Measurements from ENCODE around the gene DNAJB4.

DNAJB4 gene

DNA sequence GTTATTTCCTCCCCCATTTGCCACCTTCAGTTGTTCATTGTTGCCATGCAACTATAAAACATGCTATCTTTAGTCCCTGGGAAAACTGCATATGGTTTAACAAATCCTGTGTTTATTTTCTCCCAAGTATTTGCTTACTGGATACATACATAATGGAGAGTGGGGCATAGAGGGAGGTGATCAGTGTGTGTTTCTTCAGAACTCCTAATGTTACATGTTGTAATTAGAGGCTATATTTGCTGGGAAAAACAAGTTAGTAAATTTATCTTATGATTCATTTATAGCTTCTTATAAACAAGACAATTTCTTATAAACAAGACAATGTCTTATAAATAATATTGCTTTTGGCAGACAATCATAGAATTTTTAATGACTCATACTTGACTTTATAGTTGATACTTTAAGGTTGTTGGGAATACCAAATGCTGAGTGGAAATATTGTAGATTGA lies 33.8 kb downstream of the DNAJB4 start:
- no peak overlapping the region for H3K27ac ChIP-seq
- TF ChIP-seq ZFX (IDR thresholded peaks at IDR 0.05; ENCODE audit: borderline replicate concordance) = no peak
- TF ChIP-seq, protein P1, sequence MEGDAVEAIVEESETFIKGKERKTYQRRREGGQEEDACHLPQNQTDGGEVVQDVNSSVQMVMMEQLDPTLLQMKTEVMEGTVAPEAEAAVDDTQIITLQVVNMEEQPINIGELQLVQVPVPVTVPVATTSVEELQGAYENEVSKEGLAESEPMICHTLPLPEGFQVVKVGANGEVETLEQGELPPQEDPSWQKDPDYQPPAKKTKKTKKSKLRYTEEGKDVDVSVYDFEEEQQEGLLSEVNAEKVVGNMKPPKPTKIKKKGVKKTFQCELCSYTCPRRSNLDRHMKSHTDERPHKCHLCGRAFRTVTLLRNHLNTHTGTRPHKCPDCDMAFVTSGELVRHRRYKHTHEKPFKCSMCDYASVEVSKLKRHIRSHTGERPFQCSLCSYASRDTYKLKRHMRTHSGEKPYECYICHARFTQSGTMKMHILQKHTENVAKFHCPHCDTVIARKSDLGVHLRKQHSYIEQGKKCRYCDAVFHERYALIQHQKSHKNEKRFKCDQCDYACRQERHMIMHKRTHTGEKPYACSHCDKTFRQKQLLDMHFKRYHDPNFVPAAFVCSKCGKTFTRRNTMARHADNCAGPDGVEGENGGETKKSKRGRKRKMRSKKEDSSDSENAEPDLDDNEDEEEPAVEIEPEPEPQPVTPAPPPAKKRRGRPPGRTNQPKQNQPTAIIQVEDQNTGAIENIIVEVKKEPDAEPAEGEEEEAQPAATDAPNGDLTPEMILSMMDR (IDR thresholded peaks at IDR 0.05) = no peak

DNA sequence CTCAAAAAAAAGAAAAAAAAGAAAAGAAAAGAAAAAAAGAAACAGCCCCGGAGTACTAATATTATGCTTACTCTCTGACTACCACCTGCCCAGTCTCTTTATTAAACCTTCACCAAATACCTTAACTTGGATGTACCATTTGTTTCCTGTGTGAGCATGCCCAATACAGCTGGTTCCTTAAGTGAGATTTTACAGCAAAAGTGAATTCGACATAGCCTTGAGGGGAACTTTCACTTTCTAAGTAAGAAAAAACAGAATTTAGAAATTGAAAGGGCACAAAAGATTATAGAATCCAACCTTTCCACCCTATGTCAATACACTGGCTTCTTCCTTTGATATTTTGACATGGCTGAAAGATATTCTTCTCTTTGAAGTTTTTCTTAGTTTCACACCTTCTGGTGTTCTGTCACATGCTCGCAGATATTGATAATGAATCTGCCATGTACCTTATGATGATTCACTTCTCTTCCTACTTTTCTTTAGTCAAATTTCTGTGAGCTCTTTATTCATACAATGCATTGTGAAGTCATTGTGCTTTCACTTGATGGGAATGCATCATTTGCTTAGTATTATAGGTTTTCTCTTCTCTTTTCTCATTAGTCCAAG lies 35.8 kb downstream of the DNAJB4 start:
- no peak overlapping the region for H3K27ac ChIP-seq
- no peak for TF ChIP-seq ZFX (IDR thresholded peaks at IDR 0.05; ENCODE audit: borderline replicate concordance)
- TF ChIP-seq, protein P1 (IDR thresholded peaks at IDR 0.05) = no peak

DNA sequence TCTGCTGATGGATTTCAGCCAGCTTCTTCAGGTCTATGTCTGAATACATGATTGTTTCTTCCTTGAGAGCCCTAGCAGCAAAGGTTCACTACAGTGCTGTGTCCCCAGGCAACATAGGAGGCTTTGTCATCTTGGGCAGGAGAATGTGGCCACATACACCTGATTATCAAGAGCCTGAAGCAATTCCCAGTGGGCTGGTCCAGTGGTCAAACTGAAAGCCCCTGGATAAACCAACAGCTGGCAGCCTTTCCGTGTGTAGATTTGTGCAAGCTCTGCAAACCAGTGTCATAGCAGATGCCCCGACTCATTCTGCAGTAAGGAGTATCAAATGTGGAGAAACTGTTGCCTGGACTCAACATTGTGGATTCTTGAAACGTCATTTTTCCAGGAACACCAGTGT lies 38.7 kb downstream of the DNAJB4 start:
- no peak for TF ChIP-seq ZFX (IDR thresholded peaks at IDR 0.05; ENCODE audit: borderline replicate concordance)
- TF ChIP-seq, protein P1 (IDR thresholded peaks at IDR 0.05) = no peak
- no peak overlapping the region for H3K27ac ChIP-seq

DNA sequence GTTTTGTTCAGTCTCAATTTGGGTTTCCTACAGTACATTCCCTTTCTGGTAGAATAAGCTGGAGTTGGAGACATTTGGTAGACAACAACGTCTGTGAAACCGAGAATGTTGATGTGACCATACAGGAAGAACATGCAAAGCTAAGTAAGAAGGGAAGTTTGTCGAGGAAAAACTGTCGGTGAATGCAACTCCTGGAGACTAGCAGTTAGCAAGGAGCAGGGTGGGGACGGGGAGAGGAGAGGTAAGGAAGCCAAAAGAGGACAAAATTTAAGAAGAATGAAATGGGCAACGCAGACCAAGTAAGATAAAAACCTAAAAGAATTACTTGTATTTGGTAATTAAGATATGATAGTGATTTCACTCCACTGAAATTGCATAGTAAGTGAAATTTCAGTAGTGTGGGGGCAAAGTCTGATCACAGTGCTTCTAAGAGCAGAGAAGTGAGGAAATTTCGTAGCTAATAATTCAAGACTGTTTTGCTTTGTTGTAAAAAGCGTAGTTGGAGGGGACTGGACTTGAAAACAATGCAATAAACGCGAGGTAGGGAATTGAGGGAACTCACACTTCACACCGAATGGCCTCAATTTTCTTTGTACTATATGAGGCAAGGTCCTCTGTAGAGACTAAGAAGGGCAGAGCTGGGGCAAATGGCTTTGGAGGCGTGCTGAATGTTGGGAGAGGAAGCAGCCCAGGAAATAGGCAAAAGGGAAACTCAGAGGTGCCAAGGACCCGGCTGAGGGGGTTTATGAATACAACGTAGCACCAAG lies 40.2 kb downstream of the DNAJB4 start:
- TF ChIP-seq, protein P1 (IDR thresholded peaks at IDR 0.05) = no peak
- no peak for TF ChIP-seq ZFX (IDR thresholded peaks at IDR 0.05; ENCODE audit: borderline replicate concordance)
- H3K27ac ChIP-seq = no peak overlapping the region

DNA sequence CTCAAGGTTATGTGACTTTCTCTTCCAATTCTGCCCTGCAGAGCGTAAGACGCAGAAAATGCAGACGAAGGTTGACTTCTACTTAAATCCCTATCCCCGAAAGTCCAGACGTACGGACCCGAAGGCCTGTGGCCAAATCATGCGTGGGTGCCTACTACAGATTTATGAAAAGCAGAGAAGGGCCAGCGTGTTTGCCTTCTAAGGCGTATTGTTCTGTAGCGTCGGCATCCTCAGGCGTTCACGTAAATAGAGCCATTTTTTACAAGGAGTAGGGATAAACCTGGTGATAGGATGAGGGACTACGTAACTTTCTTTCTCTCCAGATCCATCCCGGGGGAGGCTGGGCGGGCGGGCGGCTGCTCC lies 40.8 kb downstream of the DNAJB4 start:
- no peak for TF ChIP-seq ZFX (IDR thresholded peaks at IDR 0.05; ENCODE audit: borderline replicate concordance)
- TF ChIP-seq, protein P1 (IDR thresholded peaks at IDR 0.05) = no peak
- no peak overlapping the region for H3K27ac ChIP-seq

DNA sequence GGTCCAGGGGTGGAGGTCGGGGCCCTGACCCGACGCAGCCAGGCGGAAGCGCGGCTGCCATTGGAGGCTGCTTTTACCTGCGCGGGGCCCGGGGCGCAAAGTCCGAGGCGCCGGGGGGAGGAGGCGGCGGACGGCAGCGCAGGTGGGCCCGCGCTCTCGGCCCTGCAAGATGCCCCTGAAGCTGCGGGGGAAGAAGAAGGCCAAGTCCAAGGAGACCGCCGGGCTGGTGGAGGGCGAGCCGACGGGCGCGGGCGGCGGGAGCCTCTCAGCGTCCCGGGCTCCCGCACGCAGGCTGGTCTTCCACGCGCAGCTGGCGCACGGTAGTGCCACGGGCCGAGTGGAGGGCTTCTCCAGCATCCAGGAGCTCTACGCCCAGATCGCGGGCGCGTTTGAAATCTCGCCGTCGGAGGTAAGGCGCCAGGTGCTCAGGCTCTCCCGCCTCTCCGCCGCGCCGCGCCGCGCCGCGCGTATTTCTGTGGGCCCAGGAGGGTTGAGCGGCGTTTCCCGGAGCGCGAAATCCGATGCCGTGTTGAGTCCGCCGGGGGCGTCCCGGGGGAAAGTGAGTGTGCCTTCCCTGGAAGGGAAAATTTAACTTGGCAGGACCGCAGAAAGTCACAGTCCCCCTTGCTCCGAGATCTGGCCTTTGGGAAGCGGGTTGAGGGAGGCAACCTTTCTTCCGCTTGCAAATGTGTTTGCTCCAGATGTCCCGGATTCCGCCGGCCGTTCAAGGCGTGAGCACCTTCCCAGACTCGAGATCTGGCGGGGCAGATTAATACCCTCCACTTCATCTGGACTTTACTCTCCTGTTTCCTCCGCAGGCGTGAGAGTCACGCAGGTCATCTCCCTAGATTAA lies 41.4 kb downstream of the DNAJB4 start, which contains the start of gene GIPC2:
TSS of gene GIPC2 (plus strand) at position 41 of the 853 bp plus-strand sequence. CDS start at position 170, 129 bp downstream.
- no peak within 1 kb of the TSS for H3K27ac ChIP-seq

More for the DNA sequence above, 41.4 kb downstream of the DNAJB4 start, which contains the start of gene GIPC2:
- TF ChIP-seq, protein P1 (IDR thresholded peaks at IDR 0.05) = no peak
- no peak for TF ChIP-seq ZFX (IDR thresholded peaks at IDR 0.05; ENCODE audit: borderline replicate concordance)
